Fibroblast of villous mesenchyme (primary cell): ENCODE results near the gene AIRE. TPM values are rescaled to one million over a fixed set of nuclear protein-coding genes. Genes with fewer than 3 reads are reported as not detected.

Experiments used
- DNase-seq: peaks from one replicate; pipeline ENCODE4 v3.0.0-alpha.2; 2010; ENCODE audit warnings: low read depth
- H3K4me3 ChIP-seq: 2 replicates; pipeline ENCODE4 v1.5.1; 2011; ENCODE audit warnings: low read depth, mild to moderate bottlenecking, low read length
- CTCF ChIP-seq: IDR thresholded peaks from 2 replicates; pipeline ENCODE4 v1.5.1; 2012; ENCODE audit warnings: low read depth, mild to moderate bottlenecking, low read length; ENCODE audit not compliant: insufficient read depth
- total RNA-seq: library from RNA; depleted of rRNA; stranded (reverse); fragments of >200 nt; gene quantifications from 2 replicates; pipeline ENCODE4 v1.2.3, GENCODE V29; 2012

Gene AIRE
- total RNA-seq, 1 donor, result not detected

GRCh38 chr21:44290327-44291077 lies 4.8 kb downstream of the AIRE start:
- no peak for TF ChIP-seq CTCF
- no peak for DNase-seq
- H3K4me3 ChIP-seq, result no peak overlapping the region

- H3K4me3 ChIP-seq, result no peak overlapping the region
- no peak for DNase-seq
- no peak for TF ChIP-seq CTCF
These were observed 5.6 kb downstream of the AIRE start for GRCh38 chr21:44291078-44291935.

- no peak for TF ChIP-seq CTCF
- H3K4me3 ChIP-seq, result no peak overlapping the region
- DNase-seq, result no peak
These were observed 6.5 kb downstream of the AIRE start for GRCh38 chr21:44291936-44292811.

- DNase-seq, result no peak
- no peak overlapping the region for H3K4me3 ChIP-seq
- TF ChIP-seq CTCF, result no peak
These were observed 7.1 kb downstream of the AIRE start for GRCh38 chr21:44292812-44293195.

GRCh38 chr21:44293551-44294231 lies 8.0 kb downstream of the AIRE start:
- H3K4me3 ChIP-seq, result no peak overlapping the region
- TF ChIP-seq CTCF, result no peak
- no peak for DNase-seq
